H9 (cell line): ENCODE results near the gene CACNB2. TPM values are rescaled to one million over a fixed set of nuclear protein-coding genes. Genes with fewer than 3 reads are reported as not detected.

Source experiments
- DNase-seq: peaks from one replicate; pipeline ENCODE4 v3.0.0-alpha.2; 2017
- H2AFZ ChIP-seq: one replicate; pipeline ENCODE4 v1.6.1; 2013; ENCODE audit warnings: mild to moderate bottlenecking, low read length, control low read depth, moderate library complexity
- H2AK5ac ChIP-seq: 2 replicates; pipeline ENCODE4 v1.6.1; 2013; ENCODE audit warnings: low read length, control low read depth, mixed read lengths; ENCODE audit not compliant: insufficient read length
- H2BK120ac ChIP-seq: one replicate; pipeline ENCODE4 v1.6.1; 2013; ENCODE audit warnings: low read depth, mild to moderate bottlenecking, low read length, control low read depth, inconsistent platforms; ENCODE audit not compliant: poor library complexity, severe bottlenecking
- H2BK12ac ChIP-seq: 2 replicates; pipeline ENCODE4 v1.6.1; 2013; ENCODE audit warnings: low read length, control low read depth, mixed read lengths, low read depth; ENCODE audit not compliant: insufficient read length
- H2BK15ac ChIP-seq: 2 replicates; pipeline ENCODE4 v1.6.1; 2013; ENCODE audit warnings: low read depth, low read length, control low read depth
- H2BK20ac ChIP-seq: one replicate; pipeline ENCODE4 v1.6.1; 2013; ENCODE audit warnings: low read depth, mild to moderate bottlenecking, low read length, control low read depth, inconsistent platforms; ENCODE audit not compliant: poor library complexity, severe bottlenecking
- H2BK5ac ChIP-seq: 2 replicates; pipeline ENCODE4 v1.6.1; 2013; ENCODE audit warnings: low read length, control low read depth, mixed read lengths; ENCODE audit not compliant: insufficient read length
- H3K14ac ChIP-seq: 2 replicates; pipeline ENCODE4 v1.6.1; 2013; ENCODE audit warnings: low read length, control low read depth; ENCODE audit not compliant: insufficient read depth
- H3K18ac ChIP-seq: 2 replicates; pipeline ENCODE4 v1.6.1; 2013; ENCODE audit warnings: low read depth, mild to moderate bottlenecking, mixed read lengths, low read length, control low read depth; ENCODE audit not compliant: insufficient read length
- H3K23ac ChIP-seq: 2 replicates; pipeline ENCODE4 v1.6.1; 2013; ENCODE audit warnings: low read length, control low read depth, mixed read lengths, low read depth; ENCODE audit not compliant: insufficient read length
- H3K23me2 ChIP-seq: 2 replicates; pipeline ENCODE4 v1.6.1; 2013; ENCODE audit warnings: low read depth, mild to moderate bottlenecking, mixed read lengths, low read length, control low read depth; ENCODE audit not compliant: insufficient read length, poor library complexity, severe bottlenecking
- H3K27ac ChIP-seq: 2 replicates; pipeline ENCODE4 v1.5.1; 2013; ENCODE audit warnings: low read length, control low read depth, mixed read lengths, low read depth; ENCODE audit not compliant: insufficient read length
- H3K27me3 ChIP-seq: 2 replicates; pipeline ENCODE4 v1.6.1; 2013; ENCODE audit warnings: low read length, control low read depth, inconsistent platforms; ENCODE audit not compliant: insufficient read depth
- H3K4ac ChIP-seq: 2 replicates; pipeline ENCODE4 v1.6.1; 2013; ENCODE audit warnings: low read depth, mild to moderate bottlenecking, control low read depth, inconsistent platforms, low read length, moderate library complexity
- H3K4me1 ChIP-seq: 2 replicates; pipeline ENCODE4 v1.6.1; 2013; ENCODE audit warnings: low read length, control low read depth, inconsistent platforms; ENCODE audit not compliant: insufficient read depth
- H3K4me2 ChIP-seq: 2 replicates; pipeline ENCODE4 v1.6.1; 2013; ENCODE audit warnings: low read length, control low read depth, mixed read lengths; ENCODE audit not compliant: insufficient read length, insufficient read depth
- H3K56ac ChIP-seq: 2 replicates; pipeline ENCODE4 v1.6.1; 2013; ENCODE audit warnings: low read depth, mild to moderate bottlenecking, mixed read lengths, low read length, control low read depth; ENCODE audit not compliant: insufficient read length
- H3K79me1 ChIP-seq: 2 replicates; pipeline ENCODE4 v1.6.1; 2013; ENCODE audit warnings: low read depth, mild to moderate bottlenecking, moderate library complexity, low read length, control low read depth, inconsistent platforms; ENCODE audit not compliant: insufficient read depth, poor library complexity, severe bottlenecking
- H3K79me2 ChIP-seq: 2 replicates; pipeline ENCODE4 v1.6.1; 2013; ENCODE audit warnings: low read length, control low read depth, inconsistent platforms; ENCODE audit not compliant: insufficient read depth
- H3K9ac ChIP-seq: 2 replicates; pipeline ENCODE4 v1.6.1; 2013; ENCODE audit warnings: low read length, control low read depth, mixed read lengths; ENCODE audit not compliant: insufficient read length; ENCODE audit errors: extremely low read depth
- H3K9me3 ChIP-seq: one replicate; pipeline ENCODE4 v1.6.1; 2013; ENCODE audit warnings: low read depth, low read length, inconsistent platforms; ENCODE audit not compliant: control insufficient read depth
- H3T11ph ChIP-seq: one replicate; pipeline ENCODE4 v1.6.1; 2013; ENCODE audit warnings: mild to moderate bottlenecking, low read length, control low read depth, inconsistent platforms
- H4K20me1 ChIP-seq: one replicate; pipeline ENCODE4 v1.6.1; 2013; ENCODE audit not compliant: control insufficient read depth, insufficient read length, insufficient read depth
- H4K5ac ChIP-seq: 2 replicates; pipeline ENCODE4 v1.6.1; 2013; ENCODE audit warnings: low read depth, mild to moderate bottlenecking, mixed read lengths, low read length, control low read depth; ENCODE audit not compliant: insufficient read length
- H4K8ac ChIP-seq: replicated peaks from 2 replicates; pipeline ENCODE4 v1.6.1; 2013; ENCODE audit warnings: low read length, control low read depth, mixed read lengths, low read depth; ENCODE audit not compliant: insufficient read length
- H4K91ac ChIP-seq: 2 replicates; pipeline ENCODE4 v1.6.1; 2013; ENCODE audit warnings: low read depth, mild to moderate bottlenecking, moderate library complexity, mixed read lengths, low read length, control low read depth; ENCODE audit not compliant: insufficient read length
- H3K27ac Mint-ChIP-seq, 3 experiments: 2 replicates in 2 of 3; 3 replicates in 1 of 3; pipeline ENCODE4 v1.8.0; 2020 to 2021; ENCODE audit warnings: mixed read lengths in 3 of 3, mild to moderate bottlenecking in 1 of 3, moderate library complexity in 1 of 3
- H3K27me3 Mint-ChIP-seq: 2 replicates; pipeline ENCODE4 v1.8.0; 2021; ENCODE audit warnings: low read depth, mild to moderate bottlenecking, moderate library complexity, mixed read lengths
- H3K36me3 Mint-ChIP-seq, 3 experiments: 2 replicates in 2 of 3; 3 replicates in 1 of 3; pipeline ENCODE4 v1.8.0; 2020 to 2021; ENCODE audit warnings: low read depth in 3 of 3, mixed read lengths in 3 of 3; ENCODE audit not compliant: insufficient read depth in 1 of 3
- H3K4me1 Mint-ChIP-seq, 2 experiments: 2 replicates each; pipeline ENCODE4 v1.8.0; 2020; ENCODE audit warnings: mixed read lengths in 2 of 2
- H3K4me3 Mint-ChIP-seq, 2 experiments: 2 replicates in 1 of 2; 3 replicates in 1 of 2; pipeline ENCODE4 v1.8.0; 2020 to 2021; ENCODE audit warnings: mild to moderate bottlenecking in 2 of 2, mixed read lengths in 2 of 2, moderate library complexity in 1 of 2
- H3K9me3 Mint-ChIP-seq, 2 experiments: 2 replicates in 1 of 2; 3 replicates in 1 of 2; pipeline ENCODE4 v1.8.0; 2020; ENCODE audit warnings: mild to moderate bottlenecking in 2 of 2, mixed read lengths in 2 of 2, moderate library complexity in 1 of 2
- WGBS: extraction: QIAGEN DNeasy Blood & Tissue Kit; methylation state at CpG from one replicate; pipeline ENCODE4 v1.1.7; 2013; ENCODE audit warnings: missing lambda C conversion rate, low lambda C conversion rate, mixed read lengths; ENCODE audit not compliant: insufficient read length; ENCODE audit errors: extremely low coverage; 5-methylcytosine and 5-hydroxymethylcytosine counted together
- total RNA-seq: library from RNA; stranded (reverse); gene quantifications from 2 replicates; pipeline ENCODE4 v1.2.1, GENCODE V29; 2021
- TF ChIP-seq, protein P1 (sequence below): fragments of 200-600 bp; sonication (generic); conservative IDR thresholded peaks from 3 replicates; pipeline ENCODE4 v1.8.0; 2021; ENCODE audit warnings: antibody characterized with exemption, mild to moderate bottlenecking

The CACNB2 gene
- total RNA-seq, 1 experiment from 2014 or later: 2.6 TPM

DNA sequence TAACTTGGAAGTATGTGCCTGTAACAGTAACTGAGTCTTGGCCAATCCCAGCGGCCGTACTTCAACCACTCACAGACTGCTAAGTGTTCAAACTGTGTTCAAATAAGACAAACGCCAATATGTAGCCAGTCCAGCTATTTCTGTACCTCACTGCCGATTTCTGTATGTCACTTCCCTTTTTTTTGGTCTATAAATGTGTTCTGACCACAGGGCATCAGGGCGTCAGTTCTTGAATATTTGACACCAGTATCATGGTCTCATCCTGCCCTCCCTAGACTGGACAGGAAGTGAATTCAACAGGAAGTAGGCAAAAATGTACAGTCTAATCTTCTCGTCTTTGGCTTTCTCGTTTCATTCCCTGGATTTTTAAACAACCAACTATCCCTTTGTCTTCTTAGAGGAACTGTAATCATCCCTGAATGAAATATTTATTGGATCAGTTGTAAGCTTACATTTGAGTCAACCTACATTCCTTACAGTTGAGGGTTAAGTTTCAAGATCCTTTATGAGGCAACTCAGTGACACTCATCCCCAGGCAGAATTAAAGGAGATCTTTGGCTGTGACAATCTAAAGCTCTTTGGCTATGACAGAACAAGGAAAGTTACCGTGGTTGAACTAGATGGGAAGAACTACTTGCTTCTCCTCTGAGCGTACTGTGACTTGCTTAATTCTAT is 278.5 kb downstream of the CACNB2 start:
- Histone ChIP-seq H3K56ac (no peak overlapping the region), H4K8ac (no peak overlapping the region), H2AFZ (no peak overlapping the region), H2BK120ac (no peak overlapping the region), H3K23me2 (no peaks in the 10 kb centered on the region), H2AK5ac (no peak overlapping the region), H3K4me1 (no peaks in the 10 kb centered on the region), H2BK12ac (no peak overlapping the region), H3K18ac (no peak overlapping the region), H4K5ac (no peak overlapping the region), H3K9me3 (no peaks in the 10 kb centered on the region), H2BK20ac (no peak overlapping the region), H3K79me1 (no peaks in the 10 kb centered on the region), H3K79me2 (no peaks in the 10 kb centered on the region), H3K4ac (no peak overlapping the region), H3K9ac (no peak overlapping the region), H3K23ac (no peak overlapping the region), H4K91ac (no peak overlapping the region), H3K4me2 (no peak overlapping the region), H3K14ac (no peak overlapping the region), H2BK5ac (no peak overlapping the region), H4K20me1 (no peaks in the 10 kb centered on the region), H2BK15ac (no peak overlapping the region), H3K27ac (no peak overlapping the region), H3K27me3 (no peaks in the 10 kb centered on the region), H3T11ph (no peak overlapping the region)
- no peaks in the 10 kb centered on the region for H3K36me3 Mint-ChIP-seq
- no peaks in the 10 kb centered on the region for H3K9me3 Mint-ChIP-seq
- H3K27me3 Mint-ChIP-seq: no peaks in the 10 kb centered on the region; the same call in 1 of the 2 replicates
- TF ChIP-seq, protein P1, sequence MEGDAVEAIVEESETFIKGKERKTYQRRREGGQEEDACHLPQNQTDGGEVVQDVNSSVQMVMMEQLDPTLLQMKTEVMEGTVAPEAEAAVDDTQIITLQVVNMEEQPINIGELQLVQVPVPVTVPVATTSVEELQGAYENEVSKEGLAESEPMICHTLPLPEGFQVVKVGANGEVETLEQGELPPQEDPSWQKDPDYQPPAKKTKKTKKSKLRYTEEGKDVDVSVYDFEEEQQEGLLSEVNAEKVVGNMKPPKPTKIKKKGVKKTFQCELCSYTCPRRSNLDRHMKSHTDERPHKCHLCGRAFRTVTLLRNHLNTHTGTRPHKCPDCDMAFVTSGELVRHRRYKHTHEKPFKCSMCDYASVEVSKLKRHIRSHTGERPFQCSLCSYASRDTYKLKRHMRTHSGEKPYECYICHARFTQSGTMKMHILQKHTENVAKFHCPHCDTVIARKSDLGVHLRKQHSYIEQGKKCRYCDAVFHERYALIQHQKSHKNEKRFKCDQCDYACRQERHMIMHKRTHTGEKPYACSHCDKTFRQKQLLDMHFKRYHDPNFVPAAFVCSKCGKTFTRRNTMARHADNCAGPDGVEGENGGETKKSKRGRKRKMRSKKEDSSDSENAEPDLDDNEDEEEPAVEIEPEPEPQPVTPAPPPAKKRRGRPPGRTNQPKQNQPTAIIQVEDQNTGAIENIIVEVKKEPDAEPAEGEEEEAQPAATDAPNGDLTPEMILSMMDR: no peak
- H3K4me1 Mint-ChIP-seq: peaks cover 0 to 10% of the 10 kb centered on the region in 2 experiments; a peak in 1 of 4 replicates
- DNase-seq: no peak
- H3K4me3 Mint-ChIP-seq: no peak overlapping the region
- H3K27ac Mint-ChIP-seq: no peak overlapping the region
- no CpG with 5 or more reads among the region's 9 CpGs for WGBS
